Osteoblast (primary cell): ENCODE results near the gene HPCAL1. TPM values are rescaled to one million over a fixed set of nuclear protein-coding genes. Genes with fewer than 3 reads are reported as not detected.

Source experiments
- DNase-seq: peaks from one replicate; pipeline ENCODE4 v3.0.0; 2011; ENCODE audit warnings: low spot score, mixed read lengths; ENCODE audit not compliant: insufficient read length; ENCODE audit errors: missing footprints
- H2AFZ ChIP-seq: 2 replicates; pipeline ENCODE4 v1.6.0; 2011; ENCODE audit warnings: mild to moderate bottlenecking, low read length
- H3K27ac ChIP-seq: 2 replicates; pipeline ENCODE4 v1.5.1; 2011; ENCODE audit warnings: mild to moderate bottlenecking, low read depth, low read length, moderate library complexity
- H3K27me3 ChIP-seq: 2 replicates; pipeline ENCODE4 v1.6.0; 2012; ENCODE audit warnings: mild to moderate bottlenecking, control low read depth, inconsistent platforms, low read length, moderate library complexity; ENCODE audit not compliant: insufficient read depth
- H3K36me3 ChIP-seq: 2 replicates; pipeline ENCODE4 v1.5.1; 2011; ENCODE audit warnings: mild to moderate bottlenecking, low read length, control low read depth, moderate library complexity; ENCODE audit not compliant: insufficient read depth
- H3K4me1 ChIP-seq: 2 replicates; pipeline ENCODE4 v1.5.1; 2011; ENCODE audit warnings: mild to moderate bottlenecking, low read length, control low read depth, moderate library complexity; ENCODE audit not compliant: insufficient read depth
- H3K4me2 ChIP-seq: 2 replicates; pipeline ENCODE4 v1.6.0; 2011; ENCODE audit warnings: mild to moderate bottlenecking, low read length; ENCODE audit not compliant: insufficient read depth
- H3K4me3 ChIP-seq: fragments of 200-600 bp; sonication (generic); 3 replicates; pipeline ENCODE4 v1.5.1; 2012; ENCODE audit warnings: mild to moderate bottlenecking, low read length, inconsistent platforms; ENCODE audit not compliant: insufficient read depth
- H3K79me2 ChIP-seq: 2 replicates; pipeline ENCODE4 v1.6.0; 2012; ENCODE audit warnings: mild to moderate bottlenecking, low read length, control low read depth, inconsistent platforms; ENCODE audit not compliant: insufficient read depth
- H3K9me3 ChIP-seq: 2 replicates; pipeline ENCODE4 v1.5.1; 2011; ENCODE audit warnings: low read depth, low read length, control low read depth
- H4K20me1 ChIP-seq: 2 replicates; pipeline ENCODE4 v1.6.0; 2012; ENCODE audit warnings: mild to moderate bottlenecking, low read length, control low read depth; ENCODE audit not compliant: insufficient read depth
- CTCF ChIP-seq: IDR thresholded peaks from 2 replicates; pipeline ENCODE4 v1.5.1; 2011; ENCODE audit warnings: mild to moderate bottlenecking, low read depth, low read length, moderate library complexity; ENCODE audit errors: extremely low read depth
- total RNA-seq: library from RNA; depleted of rRNA; stranded (reverse); fragments of >200 nt; gene quantifications from 2 replicates; pipeline ENCODE4 v1.2.3, GENCODE V29; 2012

The HPCAL1 gene
- total RNA-seq, 1 donor = 57.2 TPM

- Histone ChIP-seq H3K4me1 (peaks cover 52% of the 10 kb centered on the region), H2AFZ (no peak overlapping the region), H4K20me1 (peaks cover 60% of the 10 kb centered on the region), H3K4me2 (no peak overlapping the region), H3K4me3 (no peak overlapping the region), H3K27me3 (no peaks in the 10 kb centered on the region), H3K27ac (no peak overlapping the region), H3K36me3 (peaks cover 3% of the 10 kb centered on the region), H3K9me3 (no peaks in the 10 kb centered on the region), H3K79me2 (peaks cover 98% of the 10 kb centered on the region)
- DNase-seq = no peak
- no peak for TF ChIP-seq CTCF
Measured at GRCh38 chr2:10326707-10327594, 24.2 kb downstream of the HPCAL1 start.

- no peak for TF ChIP-seq CTCF
- no peak overlapping the region for H3K4me2 ChIP-seq
- H3K4me3 ChIP-seq = no peak overlapping the region
- DNase-seq = no peak
- H3K27ac ChIP-seq = no peak overlapping the region
- no peak overlapping the region for H2AFZ ChIP-seq
- H4K20me1 ChIP-seq = peaks cover 58% of the 10 kb centered on the region
- H3K4me1 ChIP-seq = peaks cover 55% of the 10 kb centered on the region
- H3K27me3 ChIP-seq = no peaks in the 10 kb centered on the region
- no peaks in the 10 kb centered on the region for H3K9me3 ChIP-seq
- H3K36me3 ChIP-seq = no peaks in the 10 kb centered on the region
- peaks cover 98% of the 10 kb centered on the region for H3K79me2 ChIP-seq
Measured at GRCh38 chr2:10327896-10328669, 25.4 kb downstream of the HPCAL1 start.

GRCh38 chr2:10328670-10329579, 26.2 kb downstream of the HPCAL1 start:
- Histone ChIP-seq H3K27me3 (no peaks in the 10 kb centered on the region), H3K4me1 (peaks cover 54% of the 10 kb centered on the region), H3K4me2 (no peak overlapping the region), H3K9me3 (no peaks in the 10 kb centered on the region), H3K27ac (no peak overlapping the region), H3K79me2 (peaks cover 98% of the 10 kb centered on the region), H2AFZ (no peak overlapping the region), H4K20me1 (peaks cover 52% of the 10 kb centered on the region), H3K4me3 (no peak overlapping the region), H3K36me3 (no peaks in the 10 kb centered on the region)
- DNase-seq = no peak
- TF ChIP-seq CTCF = no peak
